Nephron (organoid): Measurements from ENCODE around the gene RAPH1.

Experiments used
- H3K27ac Mint-ChIP-seq, 3 experiments: 2 replicates each; pipeline ENCODE4 v1.8.0; 2020; ENCODE audit warnings: mixed read lengths in 3 of 3, mild to moderate bottlenecking in 2 of 3, moderate library complexity in 1 of 3
- H3K27me3 Mint-ChIP-seq: 2 replicates; pipeline ENCODE4 v1.8.0; 2021; ENCODE audit warnings: low read depth, mild to moderate bottlenecking, moderate library complexity, mixed read lengths
- H3K36me3 Mint-ChIP-seq: 2 replicates; pipeline ENCODE4 v1.8.0; 2020; ENCODE audit warnings: low read depth, mixed read lengths
- H3K4me1 Mint-ChIP-seq: 2 replicates; pipeline ENCODE4 v1.8.0; 2020; ENCODE audit warnings: mixed read lengths
- H3K4me3 Mint-ChIP-seq, 3 experiments: 2 replicates each; pipeline ENCODE4 v1.8.0; 2020; ENCODE audit warnings: mild to moderate bottlenecking in 3 of 3, mixed read lengths in 3 of 3, moderate library complexity in 2 of 3
- H3K9me3 Mint-ChIP-seq: 2 replicates; pipeline ENCODE4 v1.8.0; 2020; ENCODE audit warnings: mixed read lengths
- CTCF ChIP-seq, 3 experiments: fragments of 200-600 bp; sonication (generic); IDR thresholded peaks; one replicate each; pipeline ENCODE4 v1.5.0; 2021; ENCODE audit warnings: antibody characterized with exemption in 3 of 3; ENCODE audit not compliant: unreplicated experiment in 3 of 3

The RAPH1 gene

GRCh38 chr2:203442463-203442862, 92.6 kb downstream of the RAPH1 start:
- H3K27ac Mint-ChIP-seq = peak overlapping the region; percentile 31 to 67 (median 38)

GRCh38 chr2:203441463-203441862, 93.6 kb downstream of the RAPH1 start:
- Mint-ChIP-seq H3K36me3 (peaks cover 60% of the 10 kb centered on the region), H3K9me3 (no peaks in the 10 kb centered on the region), H3K4me1 (peaks cover 21% of the 10 kb centered on the region), H3K27me3 (no peaks in the 10 kb centered on the region), H3K4me3 (no peak overlapping the region), H3K27ac (peak overlapping the region; percentile 12 to 67 (median 47))
- no peak for TF ChIP-seq CTCF (IDR thresholded peaks at IDR 0.05; ENCODE audit: unreplicated experiment in 3 of 3)

More at GRCh38 chr2:203442463-203442862, 92.6 kb downstream of the RAPH1 start:
- no peak overlapping the region for H3K4me3 Mint-ChIP-seq
- peaks cover 21% of the 10 kb centered on the region for H3K4me1 Mint-ChIP-seq
- H3K27me3 Mint-ChIP-seq = no peaks in the 10 kb centered on the region
- H3K9me3 Mint-ChIP-seq = no peaks in the 10 kb centered on the region
- H3K36me3 Mint-ChIP-seq = peaks cover 67% of the 10 kb centered on the region
- no peak for TF ChIP-seq CTCF (IDR thresholded peaks at IDR 0.05; ENCODE audit: unreplicated experiment in 3 of 3)

GRCh38 chr2:203440671-203441070, 94.4 kb downstream of the RAPH1 start:
- no peak overlapping the region for H3K27ac Mint-ChIP-seq
- TF ChIP-seq CTCF (IDR thresholded peaks at IDR 0.05; ENCODE audit: unreplicated experiment in 3 of 3) = no peak
- no peaks in the 10 kb centered on the region for H3K27me3 Mint-ChIP-seq
- H3K4me3 Mint-ChIP-seq = no peak overlapping the region
- H3K4me1 Mint-ChIP-seq = peaks cover 21% of the 10 kb centered on the region
- peaks cover 53% of the 10 kb centered on the region for H3K36me3 Mint-ChIP-seq
- no peaks in the 10 kb centered on the region for H3K9me3 Mint-ChIP-seq

- no peaks in the 10 kb centered on the region for H3K27me3 Mint-ChIP-seq
- H3K27ac Mint-ChIP-seq = no peak overlapping the region
- peaks cover 21% of the 10 kb centered on the region for H3K4me1 Mint-ChIP-seq
- H3K36me3 Mint-ChIP-seq = peaks cover 39% of the 10 kb centered on the region
- no peaks in the 10 kb centered on the region for H3K9me3 Mint-ChIP-seq
- no peak for TF ChIP-seq CTCF (IDR thresholded peaks at IDR 0.05; ENCODE audit: unreplicated experiment in 3 of 3)
- H3K4me3 Mint-ChIP-seq = no peak overlapping the region
Observed at GRCh38 chr2:203438528-203438927, 96.6 kb downstream of the RAPH1 start.

- H3K4me3 Mint-ChIP-seq = no peak overlapping the region
- TF ChIP-seq CTCF (IDR thresholded peaks at IDR 0.05; ENCODE audit: unreplicated experiment in 3 of 3) = no peak
- no peaks in the 10 kb centered on the region for H3K9me3 Mint-ChIP-seq
- peaks cover 19% of the 10 kb centered on the region for H3K4me1 Mint-ChIP-seq
- H3K36me3 Mint-ChIP-seq = peaks cover 38% of the 10 kb centered on the region
- H3K27me3 Mint-ChIP-seq = no peaks in the 10 kb centered on the region
- H3K27ac Mint-ChIP-seq = peak overlapping the region in 2 of 3 experiments; percentile 28 to 33
Observed at GRCh38 chr2:203437511-203437910, 97.6 kb downstream of the RAPH1 start.

- H3K9me3 Mint-ChIP-seq = no peaks in the 10 kb centered on the region
- no peak overlapping the region for H3K4me3 Mint-ChIP-seq
- no peak for TF ChIP-seq CTCF (IDR thresholded peaks at IDR 0.05; ENCODE audit: unreplicated experiment in 3 of 3)
- H3K4me1 Mint-ChIP-seq = peaks cover 22% of the 10 kb centered on the region
- H3K36me3 Mint-ChIP-seq = peaks cover 33% of the 10 kb centered on the region
- H3K27me3 Mint-ChIP-seq = no peaks in the 10 kb centered on the region
- H3K27ac Mint-ChIP-seq = peak overlapping the region in 2 of 3 experiments; percentile 9 to 12
Observed at GRCh38 chr2:203436496-203436895, 98.6 kb downstream of the RAPH1 start.
